ENCODE data around the gene AFM. TPM values are rescaled to one million over a fixed set of nuclear protein-coding genes. Genes with fewer than 3 reads are reported as not detected.

Gene AFM
- total RNA-seq (not detected), polyA plus RNA-seq (not detected)
- long read RNA-seq, donor 1, result 0 reads
- long read RNA-seq, donor 2, result 0 reads
- long read RNA-seq, donor 3, result 0 reads
- long read RNA-seq, donor 4, result 0 reads

- WGBS, result 43% methylated on average over 2 of the region's 2 CpGs
- Histone ChIP-seq H3K27ac (ENCODE audit: low read length) (no peak within 1 kb of the TSS), H3K4me1 (ENCODE audit: control insufficient read depth, insufficient read depth, low read length) (no peaks in the 10 kb centered on the region), H3K9me3 (ENCODE audit: control insufficient read depth, low read length) (no peaks in the 10 kb centered on the region), H3K4me3 (ENCODE audit: low read length) (no peak within 1 kb of the TSS), H3K27me3 (ENCODE audit: control insufficient read depth, insufficient read depth) (no peaks in the 10 kb centered on the region)
- intact Hi-C loops (cut with DNase I), result no loop called here
- ATAC-seq, result no peak
- DNase-seq, result no peak
Measured at GRCh38 chr4:73481358-73481757, at the start of gene AFM. AFM (plus strand) TSS chr4:73481745; CDS start chr4:73481776, 31 bp downstream.

GRCh38 chr4:73431813-73432168 is 49.8 kb upstream of the AFM start:
- Histone ChIP-seq H3K27me3 (ENCODE audit: control insufficient read depth, insufficient read depth) (no peaks in the 10 kb centered on the region), H3K27ac (ENCODE audit: low read length) (no peak overlapping the region), H3K4me1 (ENCODE audit: control insufficient read depth, insufficient read depth, low read length) (no peaks in the 10 kb centered on the region), H3K4me3 (ENCODE audit: low read length) (no peak overlapping the region), H3K9me3 (ENCODE audit: control insufficient read depth, low read length) (no peaks in the 10 kb centered on the region)
- intact Hi-C loops (cut with DNase I), result no loop called here
- 40% methylated on average over 1 of the region's 1 CpG for WGBS
- ATAC-seq, result no peak
- DNase-seq, result no peak

DNA sequence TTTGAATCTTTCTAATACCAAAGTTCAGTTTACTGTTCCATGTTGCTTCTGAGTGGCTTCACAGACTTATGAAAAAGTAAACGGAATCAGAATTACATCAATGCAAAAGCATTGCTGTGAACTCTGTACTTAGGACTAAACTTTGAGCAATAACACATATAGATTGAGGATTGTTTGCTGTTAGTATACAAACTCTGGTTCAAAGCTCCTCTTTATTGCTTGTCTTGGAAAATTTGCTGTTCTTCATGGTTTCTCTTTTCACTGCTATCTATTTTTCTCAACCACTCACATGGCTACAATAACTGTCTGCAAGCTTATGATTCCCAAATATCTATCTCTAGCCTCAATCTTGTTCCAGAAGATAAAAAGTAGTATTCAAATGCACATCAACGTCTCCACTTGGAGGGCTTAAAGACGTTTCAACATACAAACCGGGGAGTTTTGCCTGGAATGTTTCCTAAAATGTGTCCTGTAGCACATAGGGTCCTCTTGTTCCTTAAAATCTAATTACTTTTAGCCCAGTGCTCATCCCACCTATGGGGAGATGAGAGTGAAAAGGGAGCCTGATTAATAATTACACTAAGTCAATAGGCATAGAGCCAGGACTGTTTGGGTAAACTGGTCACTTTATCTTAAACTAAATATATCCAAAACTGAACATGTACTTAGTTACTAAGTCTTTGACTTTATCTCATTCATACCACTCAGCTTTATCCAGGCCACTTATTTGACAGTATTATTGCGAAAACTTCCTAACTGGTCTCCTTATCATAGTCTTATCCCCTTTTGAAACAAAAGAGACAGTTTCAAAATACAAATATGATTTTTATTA is 49.2 kb upstream of the AFM start:
- no peak overlapping the region for H3K4me3 ChIP-seq (ENCODE audit: low read length)
- DNase-seq (no peak), ATAC-seq (no peak)
- H3K27ac ChIP-seq (ENCODE audit: low read length), result no peak overlapping the region
- 61% methylated on average over 5 of the region's 5 CpGs for WGBS
- H3K9me3 ChIP-seq (ENCODE audit: control insufficient read depth, low read length), result no peaks in the 10 kb centered on the region
- H3K27me3 ChIP-seq (ENCODE audit: control insufficient read depth, insufficient read depth), result no peaks in the 10 kb centered on the region
- intact Hi-C loops (cut with DNase I), result no loop called here
- H3K4me1 ChIP-seq (ENCODE audit: control insufficient read depth, insufficient read depth, low read length), result no peaks in the 10 kb centered on the region

DNA sequence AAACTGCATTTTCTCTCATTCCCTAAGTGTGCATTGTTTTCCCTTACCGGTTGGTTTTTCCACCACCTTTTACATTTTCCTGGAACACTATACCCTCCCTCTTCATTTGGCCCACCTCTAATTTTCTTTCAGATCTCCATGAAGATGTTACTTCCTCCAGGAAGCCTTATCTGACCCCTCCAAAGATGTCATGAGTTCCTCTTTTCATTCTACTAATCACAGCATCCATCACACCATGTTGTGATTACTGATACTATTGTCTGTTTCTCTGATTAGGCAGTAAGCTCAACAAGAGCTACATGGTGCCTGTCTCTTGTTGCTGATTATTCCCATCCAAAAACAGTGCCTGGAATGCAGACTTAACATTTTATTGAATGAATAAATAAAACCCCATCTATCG is 48.4 kb upstream of the AFM start:
- Histone ChIP-seq H3K9me3 (ENCODE audit: control insufficient read depth, low read length) (no peaks in the 10 kb centered on the region), H3K27ac (ENCODE audit: low read length) (no peak overlapping the region), H3K4me1 (ENCODE audit: control insufficient read depth, insufficient read depth, low read length) (no peaks in the 10 kb centered on the region), H3K4me3 (ENCODE audit: low read length) (no peak overlapping the region), H3K27me3 (ENCODE audit: control insufficient read depth, insufficient read depth) (no peaks in the 10 kb centered on the region)
- DNase-seq (no peak), ATAC-seq (no peak)
- 55% methylated on average over 2 of the region's 2 CpGs for WGBS
- intact Hi-C loops (cut with DNase I), result no loop called here

GRCh38 chr4:73434311-73434710 is 47.2 kb upstream of the AFM start:
- H3K4me3 ChIP-seq (ENCODE audit: low read length), result no peak overlapping the region
- no peaks in the 10 kb centered on the region for H3K4me1 ChIP-seq (ENCODE audit: control insufficient read depth, insufficient read depth, low read length)
- WGBS, result 41% methylated on average over 3 of the region's 3 CpGs
- H3K27me3 ChIP-seq (ENCODE audit: control insufficient read depth, insufficient read depth), result no peaks in the 10 kb centered on the region
- DNase-seq (no peak), ATAC-seq (no peak)
- intact Hi-C loops (cut with DNase I), result no loop called here
- H3K27ac ChIP-seq (ENCODE audit: low read length), result no peak overlapping the region
- H3K9me3 ChIP-seq (ENCODE audit: control insufficient read depth, low read length), result no peaks in the 10 kb centered on the region

DNA sequence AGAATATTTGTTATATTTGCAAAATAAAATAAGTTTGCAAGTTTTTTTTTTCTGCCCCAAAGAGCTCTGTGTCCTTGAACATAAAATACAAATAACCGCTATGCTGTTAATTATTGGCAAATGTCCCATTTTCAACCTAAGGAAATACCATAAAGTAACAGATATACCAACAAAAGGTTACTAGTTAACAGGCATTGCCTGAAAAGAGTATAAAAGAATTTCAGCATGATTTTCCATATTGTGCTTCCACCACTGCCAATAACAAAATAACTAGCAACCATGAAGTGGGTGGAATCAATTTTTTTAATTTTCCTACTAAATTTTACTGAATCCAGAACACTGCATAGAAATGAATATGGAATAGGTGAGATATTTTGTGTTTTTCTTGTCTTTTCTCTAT is 45.6 kb upstream of the AFM start, which contains the start of gene AFP:
TSS of gene AFP (plus strand) at position 238 of the 400 bp plus-strand sequence. CDS start at position 280, 42 bp downstream.
- no peaks in the 10 kb centered on the region for H3K9me3 ChIP-seq (ENCODE audit: control insufficient read depth, low read length)
- H3K4me3 ChIP-seq (ENCODE audit: low read length), result no peak within 1 kb of the TSS
- no peaks in the 10 kb centered on the region for H3K4me1 ChIP-seq (ENCODE audit: control insufficient read depth, insufficient read depth, low read length)
- intact Hi-C loops (cut with DNase I), result no loop called here
- ATAC-seq (no peak), DNase-seq (no peak)
- no peaks in the 10 kb centered on the region for H3K27me3 ChIP-seq (ENCODE audit: control insufficient read depth, insufficient read depth)
- H3K27ac ChIP-seq (ENCODE audit: low read length), result no peak within 1 kb of the TSS
- 77% methylated on average over 1 of the region's 1 CpG for WGBS

GRCh38 chr4:73436674-73437557 is 44.6 kb upstream of the AFM start:
- Histone ChIP-seq H3K27ac (ENCODE audit: low read length) (no peak overlapping the region), H3K9me3 (ENCODE audit: control insufficient read depth, low read length) (no peaks in the 10 kb centered on the region), H3K27me3 (ENCODE audit: control insufficient read depth, insufficient read depth) (no peaks in the 10 kb centered on the region), H3K4me1 (ENCODE audit: control insufficient read depth, insufficient read depth, low read length) (no peaks in the 10 kb centered on the region), H3K4me3 (ENCODE audit: low read length) (no peak overlapping the region)
- intact Hi-C loops (cut with DNase I), result no loop called here
- ATAC-seq, result no peak
- no peak for DNase-seq
- 65% methylated on average over 3 of the region's 3 CpGs for WGBS

GRCh38 chr4:73437558-73437956 is 44.0 kb upstream of the AFM start:
- ATAC-seq, result no peak
- intact Hi-C loops (cut with DNase I), result no loop called here

DNA sequence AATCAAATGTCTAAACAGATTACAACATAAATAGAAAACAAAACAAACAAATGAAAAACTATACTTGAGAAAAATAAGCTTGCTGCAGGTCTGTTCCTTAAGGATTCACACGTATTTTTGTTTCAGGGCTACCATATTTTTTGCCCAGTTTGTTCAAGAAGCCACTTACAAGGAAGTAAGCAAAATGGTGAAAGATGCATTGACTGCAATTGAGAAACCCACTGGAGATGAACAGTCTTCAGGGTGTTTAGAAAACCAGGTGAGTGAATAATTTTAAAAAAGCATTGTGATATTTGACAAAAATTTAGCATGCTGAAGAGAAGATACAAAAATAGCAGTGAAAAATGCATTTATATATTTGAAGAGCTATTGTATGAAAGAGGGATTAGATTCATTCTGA is 43.5 kb upstream of the AFM start:
- Histone ChIP-seq H3K4me1 (ENCODE audit: control insufficient read depth, insufficient read depth, low read length) (no peaks in the 10 kb centered on the region), H3K4me3 (ENCODE audit: low read length) (no peak overlapping the region), H3K27ac (ENCODE audit: low read length) (no peak overlapping the region), H3K9me3 (ENCODE audit: control insufficient read depth, low read length) (no peaks in the 10 kb centered on the region), H3K27me3 (ENCODE audit: control insufficient read depth, insufficient read depth) (no peaks in the 10 kb centered on the region)
- WGBS, result 66% methylated on average over 1 of the region's 1 CpG
- no peak for DNase-seq
- intact Hi-C loops (cut with DNase I), result no loop called here
- no peak for ATAC-seq

More at GRCh38 chr4:73437558-73437956, 44.0 kb upstream of the AFM start:
- Histone ChIP-seq H3K4me1 (ENCODE audit: control insufficient read depth, insufficient read depth, low read length) (no peaks in the 10 kb centered on the region), H3K27ac (ENCODE audit: low read length) (no peak overlapping the region), H3K9me3 (ENCODE audit: control insufficient read depth, low read length) (no peaks in the 10 kb centered on the region), H3K27me3 (ENCODE audit: control insufficient read depth, insufficient read depth) (no peaks in the 10 kb centered on the region), H3K4me3 (ENCODE audit: low read length) (no peak overlapping the region)
- DNase-seq, result no peak

- intact Hi-C loops (cut with DNase I), result no loop called here
- Histone ChIP-seq H3K27ac (ENCODE audit: low read length) (no peak overlapping the region), H3K4me3 (ENCODE audit: low read length) (no peak overlapping the region), H3K27me3 (ENCODE audit: control insufficient read depth, insufficient read depth) (no peaks in the 10 kb centered on the region), H3K4me1 (ENCODE audit: control insufficient read depth, insufficient read depth, low read length) (no peaks in the 10 kb centered on the region), H3K9me3 (ENCODE audit: control insufficient read depth, low read length) (no peaks in the 10 kb centered on the region)
- WGBS, result 71% methylated on average over 2 of the region's 2 CpGs
- DNase-seq (no peak), ATAC-seq (no peak)
Measured at GRCh38 chr4:73438582-73439215, 42.8 kb upstream of the AFM start.

DNA sequence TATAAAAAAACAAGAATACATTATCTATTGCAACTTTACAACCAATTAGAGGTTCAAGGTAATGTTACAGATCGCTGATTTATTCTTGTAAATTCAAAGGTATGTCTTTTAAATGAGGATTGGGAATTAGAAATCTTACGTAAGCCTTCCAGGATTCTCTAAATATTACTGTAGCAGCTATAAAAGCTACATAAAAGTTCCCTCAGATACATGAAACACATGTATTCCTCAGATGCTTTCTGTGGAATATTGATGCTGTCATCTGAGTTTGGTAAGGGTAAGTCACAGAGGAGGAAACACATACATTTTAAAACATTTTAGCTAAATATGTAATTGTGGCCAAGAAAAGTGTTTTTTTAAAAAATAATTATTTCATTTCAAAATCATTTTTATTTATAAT is 42.1 kb upstream of the AFM start:
- H3K4me3 ChIP-seq (ENCODE audit: low read length), result no peak overlapping the region
- WGBS, result 80% methylated on average over 2 of the region's 2 CpGs
- no peaks in the 10 kb centered on the region for H3K27me3 ChIP-seq (ENCODE audit: control insufficient read depth, insufficient read depth)
- ATAC-seq, result no peak
- H3K27ac ChIP-seq (ENCODE audit: low read length), result no peak overlapping the region
- H3K9me3 ChIP-seq (ENCODE audit: control insufficient read depth, low read length), result no peaks in the 10 kb centered on the region
- intact Hi-C loops (cut with DNase I), result no loop called here
- DNase-seq, result no peak
- no peaks in the 10 kb centered on the region for H3K4me1 ChIP-seq (ENCODE audit: control insufficient read depth, insufficient read depth, low read length)
